ENCODE measurements around the gene COL24A1.

COL24A1 gene

GRCh38 chr1:86063721-86064120 lies 92.9 kb downstream of the COL24A1 start:
- no peak overlapping the region for H3K4me3 ChIP-seq (replicated peaks; ENCODE audit: low read depth, low read length)
- H3K36me3 ChIP-seq (ENCODE audit: control insufficient read depth, insufficient read depth, low read length): no peaks in the 10 kb centered on the region
- H3K27me3 ChIP-seq (replicated peaks; ENCODE audit: control insufficient read depth, insufficient read depth, low read length): no peaks in the 10 kb centered on the region
- no peak for TF ChIP-seq CTCF (IDR thresholded peaks at IDR 0.05; ENCODE audit: insufficient read depth, low read length, poor library complexity, severe bottlenecking)
- no peak for DNase-seq (ENCODE audit: extremely low read depth, insufficient read length)

GRCh38 chr1:86062453-86062852 lies 94.1 kb downstream of the COL24A1 start:
- no peak for TF ChIP-seq CTCF (IDR thresholded peaks at IDR 0.05; ENCODE audit: insufficient read depth, low read length, poor library complexity, severe bottlenecking)
- Histone ChIP-seq H3K36me3 (ENCODE audit: control insufficient read depth, insufficient read depth, low read length) (no peaks in the 10 kb centered on the region), H3K4me3 (replicated peaks; ENCODE audit: low read depth, low read length) (no peak overlapping the region), H3K27me3 (replicated peaks; ENCODE audit: control insufficient read depth, insufficient read depth, low read length) (no peaks in the 10 kb centered on the region)
- no peak for DNase-seq (ENCODE audit: extremely low read depth, insufficient read length)

GRCh38 chr1:86061551-86061990 lies 95.0 kb downstream of the COL24A1 start:
- TF ChIP-seq CTCF (IDR thresholded peaks at IDR 0.05; ENCODE audit: insufficient read depth, low read length, poor library complexity, severe bottlenecking): no peak
- H3K36me3 ChIP-seq (ENCODE audit: control insufficient read depth, insufficient read depth, low read length): no peaks in the 10 kb centered on the region
- H3K27me3 ChIP-seq (replicated peaks; ENCODE audit: control insufficient read depth, insufficient read depth, low read length): no peaks in the 10 kb centered on the region
- H3K4me3 ChIP-seq (replicated peaks; ENCODE audit: low read depth, low read length): no peak overlapping the region
- DNase-seq (ENCODE audit: extremely low read depth, insufficient read length): no peak

GRCh38 chr1:86054396-86054795 lies 102.2 kb downstream of the COL24A1 start:
- no peaks in the 10 kb centered on the region for H3K27me3 ChIP-seq (replicated peaks; ENCODE audit: control insufficient read depth, insufficient read depth, low read length)

GRCh38 chr1:86052948-86053698 lies 103.4 kb downstream of the COL24A1 start:
- DNase-seq (ENCODE audit: extremely low read depth, insufficient read length): peak; percentile 9
- H3K4me3 ChIP-seq (replicated peaks; ENCODE audit: low read depth, low read length): no peak overlapping the region
- no peaks in the 10 kb centered on the region for H3K27me3 ChIP-seq (replicated peaks; ENCODE audit: control insufficient read depth, insufficient read depth, low read length)
- TF ChIP-seq CTCF (IDR thresholded peaks at IDR 0.05; ENCODE audit: insufficient read depth, low read length, poor library complexity, severe bottlenecking): no peak
- no peaks in the 10 kb centered on the region for H3K36me3 ChIP-seq (ENCODE audit: control insufficient read depth, insufficient read depth, low read length)

More at GRCh38 chr1:86054396-86054795, 102.2 kb downstream of the COL24A1 start:
- no peaks in the 10 kb centered on the region for H3K36me3 ChIP-seq (ENCODE audit: control insufficient read depth, insufficient read depth, low read length)
- TF ChIP-seq CTCF (IDR thresholded peaks at IDR 0.05; ENCODE audit: insufficient read depth, low read length, poor library complexity, severe bottlenecking): no peak
- H3K4me3 ChIP-seq (replicated peaks; ENCODE audit: low read depth, low read length): no peak overlapping the region
- DNase-seq (ENCODE audit: extremely low read depth, insufficient read length): no peak
